Kidney (tissue), 14 donors: Measurements from ENCODE around the gene SUCLA2. TPM values are rescaled to one million over a fixed set of nuclear protein-coding genes. Genes with fewer than 3 reads are reported as not detected.

Experiments used
- DNase-seq, 5 donors: peaks; one replicate each; pipeline ENCODE4 v3.0.0-alpha.2; 2013 to 2020
- FAIRE-seq: peaks from 2 replicates; lab custom pipeline; 2012; peaks lifted over from hg19 to GRCh38; lab: Jason Lieb, UNC
- H3K27ac ChIP-seq, 2 donors: one replicate each; pipeline ENCODE4 v1.7.0; 2013; ENCODE audit warnings: low read depth in 2 of 2, low read length in 2 of 2, inconsistent platforms in 1 of 2
- H3K27me3 ChIP-seq: one replicate; pipeline ENCODE4 v1.7.1; 2013; ENCODE audit warnings: low read length, inconsistent platforms; ENCODE audit not compliant: control insufficient read depth, insufficient read depth
- H3K36me3 ChIP-seq, 3 donors: one replicate each; pipeline versions ENCODE4 v1.7.0 to v1.7.1; 2013; ENCODE audit warnings: low read length in 3 of 3, control low read depth in 1 of 3, inconsistent platforms in 1 of 3; ENCODE audit not compliant: insufficient read depth in 3 of 3, control insufficient read depth in 2 of 3
- H3K4me1 ChIP-seq, 3 donors: one replicate each; pipeline versions ENCODE4 v1.7.0 to v1.7.1; 2013; ENCODE audit warnings: low read length in 3 of 3, inconsistent platforms in 1 of 3, low read depth in 1 of 3; ENCODE audit not compliant: control insufficient read depth in 2 of 3, insufficient read depth in 2 of 3
- H3K4me3 ChIP-seq, 3 donors: one replicate each; pipeline versions ENCODE4 v1.7.0 to v1.8.1; 2013; ENCODE audit warnings: low read length in 3 of 3, control low read depth in 1 of 3, inconsistent platforms in 1 of 3
- H3K9ac ChIP-seq, 3 donors: one replicate each; pipeline versions ENCODE4 v1.7.0 to v1.7.1; 2013; ENCODE audit warnings: low read length in 3 of 3, control low read depth in 1 of 3, inconsistent platforms in 1 of 3
- H3K9me3 ChIP-seq, 3 donors: one replicate each; pipeline versions ENCODE4 v1.7.0 to v1.7.1; 2013; ENCODE audit warnings: low read length in 3 of 3, control low read depth in 1 of 3, inconsistent platforms in 1 of 3; ENCODE audit not compliant: control insufficient read depth in 2 of 3, insufficient read depth in 1 of 3
- intact Hi-C: fragments of 100-400 bp; cut with DNase I; formaldehyde crosslinking; loops from one replicate; pipeline ENCODE4 v1.11.1; 2022
- polyA plus RNA-seq: library from polyadenylated mRNA; stranded (reverse); fragments of 350-450 nt; fragmentation: Illumina TruSeq; extraction: RNeasy Lipid Tissue Mini Kit (QIAGEN cat#74804); gene quantifications from one replicate; pipeline ENCODE4 v1.2.3, GENCODE V29; 2014; ENCODE audit warnings: low read depth, low replicate concordance; ENCODE audit not compliant: insufficient read depth
- total RNA-seq: library from RNA; stranded (reverse); fragmentation: NEBNext Ultra II Directional; extraction: Animal tissue kit (Norgen Biotek cat#: 25700); gene quantifications from one replicate; pipeline ENCODE4 v1.2.1, GENCODE V29; 2021
- TF ChIP-seq, protein P1 (sequence below): IDR thresholded peaks from 3 replicates; pipeline ENCODE4 v1.5.1; 2012; ENCODE audit warnings: mild to moderate bottlenecking, moderate library complexity, borderline replicate concordance; ENCODE audit not compliant: insufficient read depth; ENCODE audit errors: extremely low read depth
- donor health status: control.
- donor health status: control.
- donor health status: control.
- donor health status: control.
- donor health status: control.
- donor health status: DM: yes; HTN: yes; CAD: no.
- donor health status: Normal renal cell carcinoma (clear cell type).

Gene SUCLA2
- total and polyA plus RNA-seq, 2 donors from 2014 or later = 50.7 to 70.4 TPM

- DNase-seq = no peak
- TF ChIP-seq, protein P1, sequence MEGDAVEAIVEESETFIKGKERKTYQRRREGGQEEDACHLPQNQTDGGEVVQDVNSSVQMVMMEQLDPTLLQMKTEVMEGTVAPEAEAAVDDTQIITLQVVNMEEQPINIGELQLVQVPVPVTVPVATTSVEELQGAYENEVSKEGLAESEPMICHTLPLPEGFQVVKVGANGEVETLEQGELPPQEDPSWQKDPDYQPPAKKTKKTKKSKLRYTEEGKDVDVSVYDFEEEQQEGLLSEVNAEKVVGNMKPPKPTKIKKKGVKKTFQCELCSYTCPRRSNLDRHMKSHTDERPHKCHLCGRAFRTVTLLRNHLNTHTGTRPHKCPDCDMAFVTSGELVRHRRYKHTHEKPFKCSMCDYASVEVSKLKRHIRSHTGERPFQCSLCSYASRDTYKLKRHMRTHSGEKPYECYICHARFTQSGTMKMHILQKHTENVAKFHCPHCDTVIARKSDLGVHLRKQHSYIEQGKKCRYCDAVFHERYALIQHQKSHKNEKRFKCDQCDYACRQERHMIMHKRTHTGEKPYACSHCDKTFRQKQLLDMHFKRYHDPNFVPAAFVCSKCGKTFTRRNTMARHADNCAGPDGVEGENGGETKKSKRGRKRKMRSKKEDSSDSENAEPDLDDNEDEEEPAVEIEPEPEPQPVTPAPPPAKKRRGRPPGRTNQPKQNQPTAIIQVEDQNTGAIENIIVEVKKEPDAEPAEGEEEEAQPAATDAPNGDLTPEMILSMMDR = no peak
- Histone ChIP-seq H3K27ac (no peak overlapping the region), H3K9ac (no peak overlapping the region), H3K9me3 (no peaks in the 10 kb centered on the region), H3K36me3 (peaks cover 0 to 6% (median 0%) of the 10 kb centered on the region in 3 donors), H3K4me3 (no peak overlapping the region), H3K27me3 (no peaks in the 10 kb centered on the region), H3K4me1 (peaks cover 2 to 13% (median 8%) of the 10 kb centered on the region in 3 donors)
- FAIRE-seq = no peak
- intact Hi-C loops = no loop called here
Measured at GRCh38 chr13:48040049-48040448, 39.0 kb upstream of the SUCLA2 start.

- intact Hi-C loops = no loop called here
- TF ChIP-seq, protein P1 = no peak
- Histone ChIP-seq H3K36me3 (peaks cover 0 to 6% (median 0%) of the 10 kb centered on the region in 3 donors), H3K27me3 (no peaks in the 10 kb centered on the region), H3K9me3 (no peaks in the 10 kb centered on the region), H3K4me3 (peak overlapping the region; percentile 97 to 100 (median 99)), H3K4me1 (peaks cover 2 to 13% (median 8%) of the 10 kb centered on the region in 3 donors), H3K9ac (peak overlapping the region in 1 of 3 donors; percentile 50), H3K27ac (peak overlapping the region in 1 of 2 donors; percentile 98)
- DNase-seq = peak in 1 of 5 donors; percentile 9
- FAIRE-seq = no peak
Measured at GRCh38 chr13:48038761-48039160, 37.7 kb upstream of the SUCLA2 start.

DNA sequence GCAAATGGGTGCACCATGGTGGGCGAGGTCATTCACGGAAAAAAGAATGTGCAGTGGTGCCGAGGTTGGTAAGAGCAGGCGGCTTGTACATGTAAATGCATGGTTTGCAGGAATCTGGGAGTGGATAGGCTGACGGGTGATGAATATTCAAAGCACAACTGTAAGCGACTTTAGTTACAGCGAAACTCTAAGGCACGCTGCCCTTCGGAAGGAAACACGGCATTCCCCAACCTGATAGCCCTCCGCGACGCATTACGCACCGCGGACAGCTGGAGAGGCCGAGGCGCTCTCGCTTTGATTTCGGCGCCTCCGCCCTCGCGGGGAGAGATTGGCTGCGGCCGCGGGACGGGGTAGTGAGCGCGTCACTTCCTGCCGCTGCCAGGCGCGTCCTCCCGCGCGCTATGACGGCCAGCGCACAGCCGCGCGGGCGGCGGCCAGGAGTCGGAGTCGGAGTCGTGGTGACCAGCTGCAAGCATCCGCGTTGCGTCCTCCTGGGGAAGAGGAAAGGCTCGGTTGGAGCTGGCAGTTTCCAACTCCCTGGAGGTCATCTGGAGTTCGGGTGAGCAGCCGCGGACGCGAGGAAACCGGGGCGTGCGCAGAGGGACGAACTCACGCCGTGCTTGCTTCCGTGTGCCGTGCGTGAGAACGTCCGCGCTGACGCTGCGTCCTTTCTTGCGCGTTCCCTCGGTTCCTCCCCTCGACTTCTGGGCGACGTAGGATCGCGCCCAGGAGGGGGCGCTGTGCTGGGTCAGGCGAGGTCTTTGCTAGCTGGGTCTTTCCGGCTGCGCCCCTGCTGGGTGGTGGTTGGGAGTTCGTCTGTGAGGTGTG, 36.5 kb upstream of the SUCLA2 start, which contains the start of gene NUDT15:
TSS of gene NUDT15 (plus strand) at position 381 of the 828 bp plus-strand sequence. CDS start at position 402, 21 bp downstream.
- DNase-seq = peak; percentile 96 to 98 (median 97)
- Histone ChIP-seq H3K4me1 (peaks cover 2 to 13% (median 8%) of the 10 kb centered on the region in 3 donors), H3K4me3 (peak within 1 kb of the TSS; percentile 97 to 100 (median 99)), H3K9ac (peak within 1 kb of the TSS; percentile 97 to 99 (median 99)), H3K27ac (peak within 1 kb of the TSS; percentile 98 to 99), H3K27me3 (no peaks in the 10 kb centered on the region), H3K9me3 (no peaks in the 10 kb centered on the region), H3K36me3 (peaks cover 0 to 6% (median 0%) of the 10 kb centered on the region in 3 donors)
- TF ChIP-seq, protein P1 = peak; percentile 92
- no peak for FAIRE-seq
- intact Hi-C loops = no loop called here
